AG20443 (cell line): Measurements from ENCODE around the gene AP3M1.
"Not testable (repeated sequence)": the region's sequence is repeated elsewhere in the genome, so short reads cannot be mapped to it uniquely, and the experiment has no call there.

Source experiments
- DNase-seq: peaks from one replicate; pipeline ENCODE4 v3.0.0; 2012; ENCODE audit warnings: low spot score, mixed read lengths

The AP3M1 gene

GRCh38 chr10:74163319-74164068 is 12.9 kb upstream of the AP3M1 start:
- DNase-seq: no peak

GRCh38 chr10:74160013-74160412 is 9.4 kb upstream of the AP3M1 start:
- no peak for DNase-seq

GRCh38 chr10:74156919-74157289 is 6.3 kb upstream of the AP3M1 start:
- DNase-seq: peak; percentile 17

GRCh38 chr10:74153676-74154075 is 3.0 kb upstream of the AP3M1 start:
- DNase-seq: no peak

GRCh38 chr10:74153123-74153522 is 2.5 kb upstream of the AP3M1 start:
- peak; percentile 14 for DNase-seq

GRCh38 chr10:74151879-74152722 is 1.5 kb upstream of the AP3M1 start:
- DNase-seq: no peak

- peak; percentile 99 for DNase-seq
Observed at GRCh38 chr10:74150990-74151878, 606 bp upstream of the AP3M1 start, which contains the start of gene ADK. ADK (plus strand) TSS chr10:74151221; CDS start chr10:74151279, 58 bp downstream.

- not testable (repeated sequence) for DNase-seq
Observed at GRCh38 chr10:74146980-74147379, 3.6 kb downstream of the AP3M1 start.

- peak; percentile 63 for DNase-seq
Observed at GRCh38 chr10:74145133-74145532, 5.5 kb downstream of the AP3M1 start.

GRCh38 chr10:74140553-74140952 is 10.1 kb downstream of the AP3M1 start:
- no peak for DNase-seq

- DNase-seq: no peak
Observed at GRCh38 chr10:74139981-74140380, 10.6 kb downstream of the AP3M1 start.

GRCh38 chr10:74138596-74138995 is 12.0 kb downstream of the AP3M1 start:
- not testable (repeated sequence) for DNase-seq

- DNase-seq: no peak
Observed at GRCh38 chr10:74137992-74138391, 12.6 kb downstream of the AP3M1 start.

- no peak for DNase-seq
Observed at GRCh38 chr10:74135452-74135851, 15.2 kb downstream of the AP3M1 start.

GRCh38 chr10:74133923-74134820 is 16.5 kb downstream of the AP3M1 start:
- no peak for DNase-seq

- DNase-seq: no peak
Observed at GRCh38 chr10:74123081-74123480, 27.5 kb downstream of the AP3M1 start.

- DNase-seq: no peak
Observed at GRCh38 chr10:74122060-74122459, 28.6 kb downstream of the AP3M1 start.

GRCh38 chr10:74121368-74121767 is 29.3 kb downstream of the AP3M1 start:
- DNase-seq: no peak

- DNase-seq: no peak
Observed at GRCh38 chr10:74120911-74121310, 29.7 kb downstream of the AP3M1 start.

GRCh38 chr10:74118804-74119203 is 31.8 kb downstream of the AP3M1 start:
- DNase-seq: peak; percentile 68

- no peak for DNase-seq
Observed at GRCh38 chr10:74117738-74118137, 32.9 kb downstream of the AP3M1 start.
